ENCODE data around the gene CAB39L.

GRCh38 chr13:49404703-49405020 is 39.2 kb downstream of the CAB39L start:
- TF ChIP-seq CTCF (optimal IDR thresholded peaks at IDR 0.05 in 1 of 3, IDR thresholded peaks at IDR 0.05 in 1 of 3, conservative IDR thresholded peaks at IDR 0.05 in 1 of 3; ENCODE audit: extremely low read depth in 1 of 3, insufficient read depth in 2 of 3, low read length in 3 of 3) (no peak), EZH2 (IDR thresholded peaks at IDR 0.05; ENCODE audit: low read length) (no peak)

All from keratinocyte (primary cell).